ENCODE measurements around the gene FREM1.
"Not testable (repeated sequence)": the region's sequence is repeated elsewhere in the genome, so short reads cannot be mapped to it uniquely, and the experiment has no call there.

Gene FREM1, protein sequence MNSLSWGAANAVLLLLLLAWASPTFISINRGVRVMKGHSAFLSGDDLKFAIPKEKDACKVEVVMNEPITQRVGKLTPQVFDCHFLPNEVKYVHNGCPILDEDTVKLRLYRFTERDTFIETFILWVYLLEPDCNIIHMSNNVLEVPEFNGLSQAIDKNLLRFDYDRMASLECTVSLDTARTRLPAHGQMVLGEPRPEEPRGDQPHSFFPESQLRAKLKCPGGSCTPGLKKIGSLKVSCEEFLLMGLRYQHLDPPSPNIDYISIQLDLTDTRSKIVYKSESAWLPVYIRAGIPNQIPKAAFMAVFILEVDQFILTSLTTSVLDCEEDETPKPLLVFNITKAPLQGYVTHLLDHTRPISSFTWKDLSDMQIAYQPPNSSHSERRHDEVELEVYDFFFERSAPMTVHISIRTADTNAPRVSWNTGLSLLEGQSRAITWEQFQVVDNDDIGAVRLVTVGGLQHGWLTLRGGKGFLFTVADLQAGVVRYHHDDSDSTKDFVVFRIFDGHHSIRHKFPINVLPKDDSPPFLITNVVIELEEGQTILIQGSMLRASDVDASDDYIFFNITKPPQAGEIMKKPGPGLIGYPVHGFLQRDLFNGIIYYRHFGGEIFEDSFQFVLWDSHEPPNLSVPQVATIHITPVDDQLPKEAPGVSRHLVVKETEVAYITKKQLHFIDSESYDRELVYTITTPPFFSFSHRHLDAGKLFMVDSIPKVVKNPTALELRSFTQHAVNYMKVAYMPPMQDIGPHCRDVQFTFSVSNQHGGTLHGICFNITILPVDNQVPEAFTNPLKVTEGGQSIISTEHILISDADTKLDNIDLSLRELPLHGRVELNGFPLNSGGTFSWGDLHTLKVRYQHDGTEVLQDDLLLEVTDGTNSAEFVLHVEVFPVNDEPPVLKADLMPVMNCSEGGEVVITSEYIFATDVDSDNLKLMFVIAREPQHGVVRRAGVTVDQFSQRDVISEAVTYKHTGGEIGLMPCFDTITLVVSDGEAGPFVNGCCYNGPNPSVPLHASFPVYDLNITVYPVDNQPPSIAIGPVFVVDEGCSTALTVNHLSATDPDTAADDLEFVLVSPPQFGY (N-terminal part only)

DNA sequence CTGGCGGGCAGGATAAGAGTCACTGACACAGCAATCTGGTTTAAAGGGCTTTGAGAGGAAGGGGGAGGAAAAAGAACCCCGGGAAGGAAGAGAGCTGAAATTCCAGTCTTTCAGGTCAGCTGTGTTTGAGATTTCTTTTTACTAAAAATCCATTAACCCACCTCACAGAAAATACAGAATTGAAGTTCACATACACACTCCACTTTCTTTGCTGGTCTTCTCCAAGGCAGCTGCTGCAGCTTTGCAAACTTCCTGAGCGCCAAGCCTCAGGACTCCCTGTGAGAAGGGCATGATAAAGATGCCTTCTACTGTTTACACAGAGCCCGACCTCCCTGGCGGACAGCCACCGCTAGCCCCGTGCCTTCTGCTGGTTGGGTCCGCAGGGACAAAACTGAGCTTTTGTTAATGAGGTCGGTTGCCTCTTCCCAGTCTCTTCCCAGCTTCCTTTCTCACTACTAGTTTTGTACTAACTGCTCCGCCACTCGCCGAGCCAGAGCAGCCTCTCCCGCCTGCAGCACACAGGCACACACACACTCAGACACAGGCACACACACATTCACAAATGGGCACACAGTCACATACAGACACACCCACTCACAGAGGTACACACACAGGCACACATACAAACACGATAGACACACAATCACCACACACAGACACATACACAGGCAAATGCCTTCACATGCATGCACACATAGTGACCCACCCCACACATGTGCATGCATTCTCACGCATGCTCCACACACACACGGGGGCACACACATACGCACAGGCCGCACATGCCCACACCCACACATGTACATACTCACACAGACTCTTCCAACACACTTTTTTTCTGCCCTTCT is at the start of gene FREM1:
TSS of gene FREM1 (minus strand) at position 468 of the 845 bp plus-strand sequence. CDS start 41,451 bp downstream, outside the sequence.
- peak; percentile 90 for DNase-seq

DNA sequence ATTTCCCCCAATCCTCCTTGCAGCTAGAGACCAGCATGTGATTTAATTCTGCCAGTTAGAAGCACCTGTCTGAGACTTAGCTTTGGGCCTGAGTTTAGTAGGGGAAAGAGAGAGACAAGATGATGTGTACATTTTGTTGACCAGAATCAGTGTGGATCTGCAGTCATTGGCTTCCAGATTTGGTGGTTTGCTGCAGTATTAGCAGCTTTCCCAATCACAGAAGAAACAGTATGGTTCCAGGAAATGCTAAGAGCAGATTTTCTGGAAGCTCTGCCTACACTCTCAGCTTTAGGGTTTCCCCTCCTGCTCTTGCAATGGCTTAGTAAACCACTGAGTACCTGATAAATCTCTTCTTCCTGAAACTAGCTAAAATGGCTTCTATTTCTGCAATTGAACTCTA is 48.8 kb upstream of the FREM1 start:
- DNase-seq = no peak

GRCh38 chr9:14957109-14957508 is 46.9 kb upstream of the FREM1 start:
- no peak for DNase-seq

DNA sequence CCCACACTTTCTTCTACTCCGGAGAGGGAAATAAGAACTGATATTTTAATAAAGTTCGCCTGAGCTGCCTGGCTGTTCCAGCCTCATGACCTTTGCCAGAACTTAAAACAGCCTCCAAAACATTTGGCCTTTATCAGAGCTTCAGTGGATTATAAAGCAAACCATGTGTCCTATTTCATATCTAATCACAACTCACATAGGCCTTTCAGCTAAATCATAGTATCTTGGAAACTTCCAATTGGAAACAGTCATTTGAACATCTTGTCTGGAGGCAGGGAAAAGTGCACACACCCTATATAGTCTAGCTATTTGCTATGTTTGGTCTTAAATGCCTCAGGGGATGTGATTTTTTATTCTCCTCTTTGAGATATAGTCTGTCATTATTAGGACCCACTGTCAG is 46.0 kb upstream of the FREM1 start:
- DNase-seq = no peak

GRCh38 chr9:14945351-14945750 is 35.1 kb upstream of the FREM1 start:
- no peak for DNase-seq

- no peak for DNase-seq
Observed at GRCh38 chr9:14941501-14942405, 31.5 kb upstream of the FREM1 start.

DNA sequence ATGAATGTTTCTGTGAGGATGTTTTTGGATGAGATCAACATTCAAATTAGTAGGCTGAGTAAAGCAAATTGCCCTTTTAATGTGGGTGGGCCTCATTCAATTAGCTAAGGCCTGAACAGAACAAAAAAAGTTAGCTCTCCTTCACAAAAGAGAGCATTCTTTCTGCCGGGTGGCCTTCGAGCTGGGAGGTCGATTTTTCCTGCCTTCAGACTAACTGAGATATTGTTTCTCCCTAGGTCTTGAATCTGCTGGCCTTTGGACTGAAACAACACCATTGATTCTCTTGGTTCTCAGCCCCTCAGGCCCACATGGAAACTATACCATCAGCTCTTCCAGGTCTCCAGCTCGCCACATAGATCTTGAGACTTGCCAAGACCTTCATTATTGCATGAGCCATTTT is 29.1 kb upstream of the FREM1 start:
- DNase-seq = no peak

- no peak for DNase-seq
Observed at GRCh38 chr9:14937216-14937615, 27.0 kb upstream of the FREM1 start.

DNA sequence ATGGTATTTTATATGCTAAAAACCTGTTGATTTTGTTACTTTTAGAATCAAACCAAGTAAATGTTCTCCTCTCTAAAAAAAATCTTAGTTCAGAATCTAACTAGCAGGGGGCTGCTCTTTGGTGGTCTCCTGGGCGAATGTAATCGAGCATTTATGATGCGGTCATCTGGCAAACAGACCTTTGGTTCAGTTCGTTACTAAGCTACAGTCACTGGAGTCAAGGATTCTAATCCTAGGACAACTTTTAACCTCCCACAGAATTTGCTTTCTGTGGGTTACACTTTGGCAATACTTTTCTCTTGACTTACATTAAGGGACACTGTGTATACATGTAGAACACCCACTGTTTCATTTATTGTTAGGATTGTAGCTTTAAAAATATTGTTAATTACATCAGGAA is 26.3 kb upstream of the FREM1 start:
- DNase-seq = no peak

- no peak for DNase-seq
Observed at GRCh38 chr9:14935964-14936363, 25.7 kb upstream of the FREM1 start.

DNA sequence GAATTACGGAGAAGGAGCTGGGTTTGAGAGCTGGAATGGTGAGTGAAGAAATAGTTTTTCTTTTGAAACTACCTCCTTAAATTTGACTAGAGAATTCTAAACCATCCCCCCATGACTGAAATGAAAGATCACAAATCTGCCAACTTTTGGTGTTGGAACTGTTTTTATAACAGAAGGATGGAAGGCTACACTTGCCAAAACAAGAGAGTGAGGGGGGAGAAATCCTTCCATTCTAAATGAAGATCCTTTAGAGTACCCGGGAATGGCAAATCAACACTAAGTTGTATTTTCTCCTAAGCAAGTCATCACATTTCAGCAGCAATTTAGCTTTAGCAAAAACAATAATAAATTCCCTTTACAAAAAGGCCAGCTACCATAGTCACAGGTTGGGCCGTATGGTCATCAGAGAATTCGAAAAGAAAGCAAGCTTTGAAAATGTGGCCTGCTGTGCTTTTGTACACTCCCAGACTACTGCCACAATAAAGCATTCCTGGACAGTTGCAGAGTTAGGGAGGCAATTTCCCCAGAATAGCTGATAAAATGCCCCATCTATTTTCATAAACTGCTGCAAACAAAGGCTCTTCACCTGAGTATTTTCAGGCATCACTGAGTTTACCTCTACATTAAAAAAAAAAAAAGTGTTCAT is 25.0 kb upstream of the FREM1 start:
- no peak for DNase-seq

DNA sequence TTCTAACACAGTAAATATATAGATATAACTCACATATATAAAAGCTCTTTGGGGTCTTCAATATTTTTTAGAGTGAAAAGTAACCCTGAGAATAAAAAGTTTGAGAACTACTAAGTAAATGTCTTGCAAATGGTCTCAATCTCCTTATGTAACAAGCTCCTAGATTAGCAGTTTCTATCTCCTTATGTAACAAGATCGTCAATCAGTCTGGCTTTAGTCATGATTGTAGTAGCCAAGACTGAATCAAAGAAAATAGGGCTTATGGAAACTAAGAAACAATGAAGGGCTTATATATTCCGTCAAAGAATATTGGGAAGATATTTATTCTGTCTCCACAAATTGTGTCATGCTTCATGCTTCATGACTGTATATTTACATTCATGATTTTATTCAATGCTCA is 22.4 kb upstream of the FREM1 start:
- DNase-seq = no peak

DNA sequence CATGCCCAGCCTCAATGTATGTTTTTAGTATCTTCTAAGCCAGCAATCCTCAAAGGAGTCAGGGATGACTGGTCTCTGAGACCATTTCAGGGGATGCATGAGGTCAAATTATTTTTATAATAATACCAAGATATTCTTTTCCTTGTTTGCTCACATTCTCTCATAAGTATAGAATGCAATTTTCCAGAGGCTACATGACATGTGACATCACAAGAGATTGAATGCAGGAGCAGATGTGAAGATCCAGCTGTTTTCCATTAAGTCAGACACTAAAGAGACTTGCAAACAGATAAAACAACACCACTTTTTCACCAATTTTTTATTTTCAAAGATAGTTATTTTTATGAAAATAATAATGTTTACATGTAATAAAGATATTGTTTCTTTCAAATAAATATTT is 22.0 kb upstream of the FREM1 start:
- no peak for DNase-seq

DNA sequence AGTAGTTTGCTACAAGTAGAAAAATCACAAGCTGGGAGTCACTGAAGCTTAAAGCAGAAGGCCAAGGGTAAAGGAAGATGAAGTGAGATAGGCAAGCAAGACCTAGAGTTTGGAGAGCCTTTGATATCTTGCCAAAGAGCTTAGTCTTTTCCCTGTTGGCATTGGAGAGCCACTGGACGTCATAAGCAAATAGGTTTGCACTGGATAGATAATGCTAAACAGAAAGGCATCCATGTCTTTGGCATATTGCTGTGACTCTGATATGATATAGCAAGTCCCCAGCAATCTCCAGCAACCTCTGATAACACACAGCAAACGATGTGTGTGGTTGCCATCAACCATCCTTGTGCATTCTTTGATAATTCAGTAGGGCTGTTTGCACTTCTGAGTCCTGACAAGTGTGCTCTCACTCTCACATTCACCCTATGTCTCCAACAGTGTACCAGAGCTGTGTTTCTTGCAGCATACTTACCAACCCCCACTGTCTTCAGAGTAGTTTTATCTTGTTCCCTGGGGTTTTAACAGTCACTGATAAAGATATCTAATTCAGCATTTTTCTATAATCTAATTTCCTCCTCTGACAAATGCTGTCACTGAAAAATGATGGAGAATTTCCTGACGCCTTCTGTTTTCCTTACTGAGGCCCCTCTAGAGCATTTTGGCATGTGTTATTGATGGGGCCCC is 16.9 kb upstream of the FREM1 start:
- DNase-seq = no peak

DNA sequence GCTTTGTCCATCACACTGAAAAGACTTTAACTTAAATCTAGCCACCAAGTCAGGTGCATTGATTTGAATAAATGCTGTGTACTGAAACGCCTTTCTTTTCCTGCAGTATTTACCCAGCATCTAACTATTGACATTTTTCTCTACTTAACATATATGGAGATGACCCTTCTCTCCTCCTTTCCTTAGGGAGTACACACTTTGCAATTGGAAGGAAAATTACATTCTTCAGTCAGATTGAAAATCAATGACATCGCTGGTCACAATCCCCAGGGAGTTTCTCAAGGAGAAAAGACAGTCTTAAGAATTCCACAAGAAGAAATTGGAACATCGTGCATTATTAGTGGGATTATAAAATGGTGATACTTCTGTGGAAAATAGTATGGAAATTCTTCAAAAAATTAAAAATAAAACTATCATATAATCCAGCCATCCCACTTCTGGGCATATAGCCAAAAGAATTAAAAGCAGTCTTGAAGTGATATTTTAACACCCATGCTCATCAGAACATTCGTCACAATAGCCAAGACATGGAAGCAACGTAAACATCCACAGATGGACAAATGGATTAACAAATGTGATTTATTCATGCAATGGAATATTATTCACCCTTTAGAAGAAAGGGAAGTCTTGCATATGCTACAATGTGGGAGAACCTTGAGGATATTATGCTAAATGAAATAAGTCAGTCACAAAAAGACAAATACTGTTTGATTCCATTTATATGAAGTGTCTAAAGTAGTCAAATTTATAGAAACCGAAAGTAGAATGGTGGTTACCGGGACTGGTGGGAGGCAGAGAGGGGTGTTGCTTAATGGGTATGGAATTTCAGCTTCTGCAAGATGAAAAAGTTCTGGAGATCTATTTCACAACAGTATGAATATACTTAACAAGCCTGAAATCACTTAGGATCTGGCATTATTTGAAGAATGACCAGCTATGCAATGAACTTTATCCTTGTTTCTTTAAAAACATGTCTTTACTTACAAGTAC is 14.3 kb upstream of the FREM1 start:
- DNase-seq = no peak

DNA sequence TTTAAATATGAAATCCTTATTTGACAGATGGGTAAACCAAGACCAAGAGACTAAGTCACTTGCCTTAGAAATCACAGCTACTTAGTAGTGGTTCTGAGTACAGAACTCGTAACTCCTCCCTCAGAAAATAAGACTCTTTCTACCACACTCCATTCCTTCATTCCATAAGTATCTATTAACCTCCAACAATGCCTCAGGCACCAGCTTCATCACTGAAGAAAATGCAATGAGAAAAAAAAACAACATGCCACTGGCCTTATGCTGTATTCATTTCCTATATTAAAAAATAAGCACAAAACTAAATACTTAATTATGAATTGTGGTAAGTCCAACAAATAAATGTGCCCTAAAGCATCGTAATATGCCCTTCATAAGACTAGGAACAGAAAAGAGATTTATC is 13.5 kb upstream of the FREM1 start:
- DNase-seq = no peak

- not testable (repeated sequence) for DNase-seq
Observed at GRCh38 chr9:14920805-14921204, 10.6 kb upstream of the FREM1 start.

GRCh38 chr9:14913366-14913765 is 3.1 kb upstream of the FREM1 start:
- DNase-seq = no peak

DNA sequence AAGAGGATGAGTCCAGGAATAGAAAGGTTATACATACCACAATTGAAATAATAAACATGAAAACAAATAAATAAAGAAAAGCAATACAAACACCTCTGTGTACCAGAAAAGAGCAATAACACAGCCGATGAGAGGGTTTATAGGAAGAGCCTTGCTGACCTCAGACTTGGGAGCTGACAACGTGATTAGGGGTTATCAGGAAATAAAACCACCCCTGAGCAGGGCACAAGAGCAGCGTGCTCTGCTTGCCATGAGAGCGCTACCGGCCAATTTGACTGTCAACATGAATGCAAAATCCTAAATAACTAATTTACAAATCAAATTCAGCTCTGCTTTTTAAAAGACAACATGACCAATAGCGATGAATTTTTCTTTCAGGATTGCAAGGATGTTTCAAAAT is 2.6 kb upstream of the FREM1 start:
- DNase-seq = no peak

Data from DMS 273 treated with DMSO at 0.1 percent for 48 hours (cell line).